ENCODE results near the gene SPSB1. TPM values are rescaled to one million over a fixed set of nuclear protein-coding genes. Genes with fewer than 3 reads are reported as not detected.

SPSB1 gene
- total RNA-seq, 4 donors from 2014 or later, result 33.5 to 111 (median 76.3) TPM

DNA sequence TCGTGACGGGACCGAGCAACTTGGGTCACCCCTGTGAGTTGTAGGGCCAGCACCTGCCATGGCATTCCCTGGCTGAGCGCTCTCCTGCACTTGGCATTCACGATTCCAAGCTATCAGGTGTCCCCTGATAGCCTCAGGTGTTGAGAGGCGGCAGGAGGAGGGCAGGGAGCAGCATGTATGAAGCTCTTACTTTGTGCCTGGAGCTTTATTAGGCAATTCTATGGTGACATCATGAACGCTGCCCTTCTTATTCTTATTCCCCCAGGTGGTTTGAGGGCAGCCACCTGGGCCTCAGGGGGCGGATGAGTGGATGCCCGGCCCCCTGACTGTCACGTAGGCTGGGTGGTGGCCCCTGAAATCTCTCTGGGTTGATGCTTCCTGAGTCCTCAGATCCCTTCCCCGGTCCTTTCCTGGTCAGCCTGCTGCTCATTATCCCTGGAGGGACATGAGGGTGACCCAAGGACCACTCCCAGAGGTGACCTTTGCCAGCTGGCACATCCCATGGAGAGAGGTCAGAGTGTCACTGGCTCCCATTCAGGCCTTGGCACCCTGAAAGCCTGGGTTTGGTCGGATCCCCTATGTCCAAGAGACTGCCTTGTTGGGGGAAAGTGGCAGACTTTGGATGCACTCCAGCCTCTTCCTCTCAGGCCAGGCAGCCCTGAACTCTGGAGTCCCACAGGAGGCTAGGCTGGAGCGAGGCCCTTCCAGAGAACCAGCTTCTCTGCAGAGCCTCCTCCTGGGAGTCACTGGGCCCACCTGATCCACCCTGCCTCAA lies 51.9 kb downstream of the SPSB1 start:
- DNase-seq (ENCODE audit: low spot score) (no peak), ATAC-seq (ENCODE audit: low FRiP score) (no peak)
- TF ChIP-seq, protein P1, sequence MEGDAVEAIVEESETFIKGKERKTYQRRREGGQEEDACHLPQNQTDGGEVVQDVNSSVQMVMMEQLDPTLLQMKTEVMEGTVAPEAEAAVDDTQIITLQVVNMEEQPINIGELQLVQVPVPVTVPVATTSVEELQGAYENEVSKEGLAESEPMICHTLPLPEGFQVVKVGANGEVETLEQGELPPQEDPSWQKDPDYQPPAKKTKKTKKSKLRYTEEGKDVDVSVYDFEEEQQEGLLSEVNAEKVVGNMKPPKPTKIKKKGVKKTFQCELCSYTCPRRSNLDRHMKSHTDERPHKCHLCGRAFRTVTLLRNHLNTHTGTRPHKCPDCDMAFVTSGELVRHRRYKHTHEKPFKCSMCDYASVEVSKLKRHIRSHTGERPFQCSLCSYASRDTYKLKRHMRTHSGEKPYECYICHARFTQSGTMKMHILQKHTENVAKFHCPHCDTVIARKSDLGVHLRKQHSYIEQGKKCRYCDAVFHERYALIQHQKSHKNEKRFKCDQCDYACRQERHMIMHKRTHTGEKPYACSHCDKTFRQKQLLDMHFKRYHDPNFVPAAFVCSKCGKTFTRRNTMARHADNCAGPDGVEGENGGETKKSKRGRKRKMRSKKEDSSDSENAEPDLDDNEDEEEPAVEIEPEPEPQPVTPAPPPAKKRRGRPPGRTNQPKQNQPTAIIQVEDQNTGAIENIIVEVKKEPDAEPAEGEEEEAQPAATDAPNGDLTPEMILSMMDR (IDR thresholded peaks at IDR 0.05), result no peak

DNA sequence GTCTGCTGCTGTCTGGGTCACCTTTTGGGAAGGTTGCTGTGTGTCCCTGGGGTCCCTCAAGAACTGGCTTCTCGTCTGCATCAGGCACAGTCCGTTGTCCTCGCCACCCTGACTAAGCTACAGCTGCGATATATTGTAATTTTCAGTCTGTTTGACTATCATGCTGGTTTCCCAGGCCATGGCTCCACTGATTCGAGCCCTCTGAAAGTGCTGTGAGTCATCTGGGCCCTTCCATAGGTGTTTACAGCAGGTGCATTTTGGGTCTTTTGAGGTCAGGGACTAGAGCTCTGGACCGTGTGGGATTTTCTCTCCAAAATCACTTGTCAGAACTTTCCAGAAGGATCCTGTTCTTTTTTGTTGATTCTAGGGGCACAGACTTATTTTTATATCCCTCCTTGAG lies 52.8 kb downstream of the SPSB1 start:
- DNase-seq (ENCODE audit: low spot score) (no peak), ATAC-seq (ENCODE audit: low FRiP score) (no peak)
- TF ChIP-seq, protein P1 (IDR thresholded peaks at IDR 0.05), result no peak

DNA sequence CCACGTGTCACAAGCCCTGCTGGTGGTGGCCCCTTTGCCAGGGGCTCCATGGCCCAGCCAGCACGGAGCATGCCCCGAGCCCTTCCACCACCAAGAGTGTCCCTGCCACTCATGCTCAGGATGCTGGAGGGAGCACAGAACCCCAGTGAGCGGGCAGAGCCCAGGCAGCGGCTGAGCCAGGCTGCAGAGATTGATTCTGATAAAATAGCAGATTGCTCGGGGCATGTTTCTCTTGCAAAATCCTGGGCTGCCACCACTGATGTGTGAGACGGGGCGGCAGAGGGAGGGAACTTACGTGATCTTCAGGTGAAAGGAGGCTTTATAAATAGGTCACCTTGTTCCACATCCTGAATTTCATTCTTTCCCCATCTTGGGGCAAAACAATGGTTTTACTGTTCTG lies 53.2 kb downstream of the SPSB1 start:
- TF ChIP-seq, protein P1 (IDR thresholded peaks at IDR 0.05), result no peak
- DNase-seq (ENCODE audit: low spot score), result no peak
- ATAC-seq (ENCODE audit: low FRiP score), result no peak

DNA sequence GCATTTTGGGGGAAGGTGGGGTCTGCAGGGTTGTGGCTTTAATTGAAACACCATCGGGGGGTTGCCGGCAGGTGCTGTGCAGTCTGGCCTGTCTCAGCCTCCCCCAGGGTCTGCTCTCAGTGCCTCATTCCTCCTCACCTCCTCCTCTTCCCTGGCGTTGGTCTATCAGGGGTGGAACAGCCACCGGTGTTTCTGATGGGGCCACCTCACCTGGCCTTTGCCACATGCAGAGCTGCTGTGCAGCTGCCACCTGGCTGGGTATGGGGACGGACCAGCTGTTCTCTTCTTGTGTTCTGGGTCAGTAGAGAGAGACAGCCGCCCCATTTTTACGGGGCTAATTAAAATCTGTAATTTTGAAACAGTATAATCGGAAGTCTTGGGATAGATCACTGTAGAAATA lies 53.9 kb downstream of the SPSB1 start:
- TF ChIP-seq, protein P1 (IDR thresholded peaks at IDR 0.05), result no peak
- no peak for DNase-seq (ENCODE audit: low spot score)
- no peak for ATAC-seq (ENCODE audit: low FRiP score)

DNA sequence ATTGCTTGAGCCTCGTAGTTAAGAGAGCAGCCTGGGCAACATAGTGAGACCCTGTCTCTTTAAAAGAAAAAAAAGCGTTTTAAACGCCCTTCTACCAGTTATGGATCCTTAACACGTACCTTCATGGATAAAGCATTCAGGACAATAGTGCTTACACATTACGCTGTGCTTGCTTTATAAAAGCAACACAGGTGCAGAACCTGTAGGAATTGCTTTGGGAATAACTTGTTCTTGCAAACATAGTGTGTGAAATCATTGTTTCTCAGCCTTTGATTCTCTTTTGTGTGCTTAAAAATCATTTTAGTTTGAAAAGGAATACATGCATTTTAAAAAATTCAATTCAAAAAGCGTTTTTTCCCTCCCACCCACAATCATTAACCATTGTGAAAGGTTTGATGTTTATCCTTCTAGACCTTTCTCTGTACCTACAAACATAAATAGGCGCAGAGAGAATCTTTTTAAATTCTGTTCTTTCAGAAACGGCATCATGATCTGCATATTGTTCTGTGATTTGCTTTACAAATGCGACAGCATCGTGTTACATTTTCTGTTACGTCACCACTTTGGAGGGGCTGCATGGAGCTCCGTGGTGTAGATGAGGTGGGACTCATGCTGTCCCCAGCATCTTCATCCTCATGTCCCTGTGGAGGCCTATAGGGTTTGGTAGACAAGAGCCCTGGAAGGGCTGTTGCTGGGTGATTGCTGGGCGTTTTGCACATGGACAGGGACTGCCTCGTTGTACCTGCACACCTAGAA lies 54.6 kb downstream of the SPSB1 start:
- DNase-seq (ENCODE audit: low spot score), result no peak
- no peak for ATAC-seq (ENCODE audit: low FRiP score)
- TF ChIP-seq, protein P1 (IDR thresholded peaks at IDR 0.05), result no peak

DNA sequence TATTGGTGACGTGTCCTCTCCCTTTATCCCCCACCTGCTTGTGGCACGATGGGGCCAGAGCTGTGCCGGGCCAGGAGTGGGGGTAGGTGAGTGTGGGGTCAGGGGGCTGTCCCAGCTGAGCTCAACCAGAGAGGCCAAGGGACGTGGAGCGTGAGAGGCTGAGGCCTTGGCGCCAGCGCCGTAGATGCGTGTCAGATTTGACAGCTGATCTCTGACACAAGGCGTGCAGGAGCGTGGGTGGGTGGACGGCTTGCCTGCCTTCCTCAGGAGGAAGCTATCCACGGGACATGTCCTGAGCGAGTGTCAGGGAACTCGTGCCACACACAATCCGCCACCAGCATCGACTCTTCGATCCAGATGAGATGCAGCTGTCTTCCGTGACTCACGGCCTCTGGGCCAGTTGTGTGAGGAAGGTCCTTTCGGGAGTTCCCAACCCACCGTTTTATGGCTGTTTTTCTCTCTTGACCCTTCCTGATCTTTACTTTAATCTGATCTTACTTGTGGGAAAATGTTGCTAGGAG lies 56.7 kb downstream of the SPSB1 start:
- no peak for ATAC-seq (ENCODE audit: low FRiP score)
- DNase-seq (ENCODE audit: low spot score), result no peak

More for the DNA sequence above, 56.7 kb downstream of the SPSB1 start:
- TF ChIP-seq, protein P1 (IDR thresholded peaks at IDR 0.05), result no peak

Measured in omental fat pad (tissue), 4 donors.